ENCODE results near the gene ELOVL2. TPM values are rescaled to one million over a fixed set of nuclear protein-coding genes. Genes with fewer than 3 reads are reported as not detected.
A peak's percentile ranks its signal among the peaks of the same experiment; 100 is the strongest.
"Not testable (repeated sequence)": the region's sequence is repeated elsewhere in the genome, so short reads cannot be mapped to it uniquely, and the experiment has no call there.

ELOVL2 gene, protein sequence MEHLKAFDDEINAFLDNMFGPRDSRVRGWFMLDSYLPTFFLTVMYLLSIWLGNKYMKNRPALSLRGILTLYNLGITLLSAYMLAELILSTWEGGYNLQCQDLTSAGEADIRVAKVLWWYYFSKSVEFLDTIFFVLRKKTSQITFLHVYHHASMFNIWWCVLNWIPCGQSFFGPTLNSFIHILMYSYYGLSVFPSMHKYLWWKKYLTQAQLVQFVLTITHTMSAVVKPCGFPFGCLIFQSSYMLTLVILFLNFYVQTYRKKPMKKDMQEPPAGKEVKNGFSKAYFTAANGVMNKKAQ
- 1 to 10 TPM in 1 of 5 donors, not detected in 4; 1.8 TPM for total RNA-seq
- polyA plus RNA-seq, result under 1 TPM in 1 of 3 donors, not detected in 2; 0.23 TPM
- long read RNA-seq, donor 1, partial matches to known transcripts, result 0 of 2 reads
- long read RNA-seq, donor 1, other reads (novel, unspliced or antisense), result 0 of 2 reads
- long read RNA-seq, donor 2, transcript ELOVL2-201 (8 exons, 3,997 nt), result major isoform, 5 of 5 reads
- long read RNA-seq, donor 2, partial matches to known transcripts, result 0 of 5 reads
- long read RNA-seq, donor 2, other reads (novel, unspliced or antisense), result 0 of 5 reads
- long read RNA-seq, donor 3, result 0 reads
- long read RNA-seq, donor 4, result 0 reads
- long read RNA-seq, donor 5, result 0 reads
- long read RNA-seq, donor 6, partial matches to known transcripts, result 0 of 4 reads
- long read RNA-seq, donor 6, other reads (novel, unspliced or antisense), result 0 of 4 reads
- long read RNA-seq, donor 7, result 0 reads
- long read RNA-seq, donor 8, partial matches to known transcripts, result 0 of 1 reads
- long read RNA-seq, donor 8, other reads (novel, unspliced or antisense), result 0 of 1 reads
- long read RNA-seq, donor 9, partial matches to known transcripts, result 0 of 1 reads
- long read RNA-seq, donor 9, other reads (novel, unspliced or antisense), result 0 of 1 reads
- long read RNA-seq, donor 10, result 0 reads

DNA sequence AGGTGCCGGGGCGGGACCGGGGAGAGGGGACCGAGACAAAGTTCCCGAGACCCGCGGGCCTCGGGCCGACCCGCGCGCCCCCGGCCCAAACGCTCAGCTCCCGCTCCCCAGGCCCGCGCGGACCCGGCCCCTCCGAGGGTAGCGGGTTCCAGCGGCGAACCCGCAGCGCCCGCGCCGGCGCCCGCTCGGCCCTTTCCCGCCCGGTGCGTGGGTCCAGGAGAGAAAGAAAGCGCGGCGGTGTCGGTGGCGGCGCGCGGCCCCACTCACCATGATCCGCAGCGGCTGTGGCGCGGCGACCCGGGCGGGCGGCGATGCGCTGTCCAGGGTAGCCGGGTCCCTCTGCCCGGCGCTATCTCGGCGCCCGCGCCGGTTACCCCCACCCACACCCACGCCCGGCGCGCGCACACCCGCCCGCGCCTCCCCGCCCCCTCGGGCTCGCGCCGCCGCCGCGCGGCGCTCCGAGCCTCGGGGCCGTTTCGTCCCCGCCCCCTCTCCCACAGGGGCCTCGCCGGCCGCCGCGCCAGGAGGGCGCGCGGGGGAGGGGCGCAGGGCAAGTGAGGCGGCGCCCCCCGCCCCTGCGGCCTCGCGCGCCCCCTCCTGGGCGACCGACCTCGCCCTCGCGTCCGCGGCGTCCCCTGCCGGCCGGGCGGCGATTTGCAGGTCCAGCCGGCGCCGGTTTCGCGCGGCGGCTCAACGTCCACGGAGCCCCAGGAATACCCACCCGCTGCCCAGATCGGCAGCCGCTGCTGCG, at the start of gene ELOVL2:
Gene ELOVL2, minus strand, starts transcription at position 345 of the 751 bp plus-strand sequence. Its CDS starts 75 bp downstream, at position 270.
- Histone ChIP-seq H3K27ac (no peak within 1 kb of the TSS), H3K27me3 (peaks cover 13 to 87% (median 47%) of the 10 kb centered on the region in 3 donors), H3K4me1 (peaks cover 8 to 15% (median 13%) of the 10 kb centered on the region in 4 donors), H3K36me3 (no peaks in the 10 kb centered on the region), H3K9me3 (peaks cover 0 to 4% (median 0%) of the 10 kb centered on the region in 4 donors), H3K4me3 (peak within 1 kb of the TSS; percentile 51 to 88 (median 62))
- intact Hi-C loops (cut with DNase I; ENCODE audit: low total_unique reads), result no loop called here
- WGBS, 5 donors, result 2 to 6% (median 5%) methylated on average over 45 to 124 of the region's 124 CpGs; no CpG with 5 or more reads in 1 of the 5 donors
- no peak for TF ChIP-seq POLR2A (IDR thresholded peaks at IDR 0.05)
- TF ChIP-seq POLR2AphosphoS5 (IDR thresholded peaks at IDR 0.05), result no peak
- no peak for TF ChIP-seq EP300 (IDR thresholded peaks at IDR 0.05)
- TF ChIP-seq, protein P1, sequence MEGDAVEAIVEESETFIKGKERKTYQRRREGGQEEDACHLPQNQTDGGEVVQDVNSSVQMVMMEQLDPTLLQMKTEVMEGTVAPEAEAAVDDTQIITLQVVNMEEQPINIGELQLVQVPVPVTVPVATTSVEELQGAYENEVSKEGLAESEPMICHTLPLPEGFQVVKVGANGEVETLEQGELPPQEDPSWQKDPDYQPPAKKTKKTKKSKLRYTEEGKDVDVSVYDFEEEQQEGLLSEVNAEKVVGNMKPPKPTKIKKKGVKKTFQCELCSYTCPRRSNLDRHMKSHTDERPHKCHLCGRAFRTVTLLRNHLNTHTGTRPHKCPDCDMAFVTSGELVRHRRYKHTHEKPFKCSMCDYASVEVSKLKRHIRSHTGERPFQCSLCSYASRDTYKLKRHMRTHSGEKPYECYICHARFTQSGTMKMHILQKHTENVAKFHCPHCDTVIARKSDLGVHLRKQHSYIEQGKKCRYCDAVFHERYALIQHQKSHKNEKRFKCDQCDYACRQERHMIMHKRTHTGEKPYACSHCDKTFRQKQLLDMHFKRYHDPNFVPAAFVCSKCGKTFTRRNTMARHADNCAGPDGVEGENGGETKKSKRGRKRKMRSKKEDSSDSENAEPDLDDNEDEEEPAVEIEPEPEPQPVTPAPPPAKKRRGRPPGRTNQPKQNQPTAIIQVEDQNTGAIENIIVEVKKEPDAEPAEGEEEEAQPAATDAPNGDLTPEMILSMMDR (IDR thresholded peaks at IDR 0.05), result peak in 2 of 7 experiments; percentile 21 to 27
- peak in 1 of 2 donors; percentile 82 for DNase-seq

DNA sequence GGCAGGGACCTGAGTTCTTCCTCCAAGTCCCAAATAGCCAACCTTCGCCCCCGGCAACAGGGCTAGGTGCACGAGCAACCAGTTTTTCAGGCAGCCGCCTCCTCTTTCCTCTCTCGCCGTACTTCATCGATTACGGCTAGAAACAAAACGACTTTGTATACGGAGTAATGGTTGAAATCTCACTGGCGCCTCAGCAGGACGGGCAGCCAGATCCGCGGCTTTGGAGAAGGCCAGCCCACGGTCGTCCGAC, 49.2 kb upstream of the ELOVL2 start:
- intact Hi-C loops (cut with DNase I; ENCODE audit: low total_unique reads), result no loop called here
- H3K9me3 ChIP-seq, result no peaks in the 10 kb centered on the region
- DNase-seq, result no peak
- peak overlapping the region; percentile 77 to 99 (median 93) for H3K4me3 ChIP-seq
- TF ChIP-seq EP300 (IDR thresholded peaks at IDR 0.05) (no peak), POLR2A (IDR thresholded peaks at IDR 0.05) (no peak), POLR2AphosphoS5 (IDR thresholded peaks at IDR 0.05) (no peak)
- TF ChIP-seq, protein P1 (IDR thresholded peaks at IDR 0.05), result no peak
- no peaks in the 10 kb centered on the region for H3K36me3 ChIP-seq
- peak overlapping the region; percentile 97 to 99 (median 99) for H3K27ac ChIP-seq
- WGBS, 5 donors, result 0 to 1% (median 0%) methylated on average over 17 of the region's 17 CpGs
- peaks cover 7 to 28% (median 22%) of the 10 kb centered on the region in 4 donors for H3K4me1 ChIP-seq
- H3K27me3 ChIP-seq, result no peaks in the 10 kb centered on the region

DNA sequence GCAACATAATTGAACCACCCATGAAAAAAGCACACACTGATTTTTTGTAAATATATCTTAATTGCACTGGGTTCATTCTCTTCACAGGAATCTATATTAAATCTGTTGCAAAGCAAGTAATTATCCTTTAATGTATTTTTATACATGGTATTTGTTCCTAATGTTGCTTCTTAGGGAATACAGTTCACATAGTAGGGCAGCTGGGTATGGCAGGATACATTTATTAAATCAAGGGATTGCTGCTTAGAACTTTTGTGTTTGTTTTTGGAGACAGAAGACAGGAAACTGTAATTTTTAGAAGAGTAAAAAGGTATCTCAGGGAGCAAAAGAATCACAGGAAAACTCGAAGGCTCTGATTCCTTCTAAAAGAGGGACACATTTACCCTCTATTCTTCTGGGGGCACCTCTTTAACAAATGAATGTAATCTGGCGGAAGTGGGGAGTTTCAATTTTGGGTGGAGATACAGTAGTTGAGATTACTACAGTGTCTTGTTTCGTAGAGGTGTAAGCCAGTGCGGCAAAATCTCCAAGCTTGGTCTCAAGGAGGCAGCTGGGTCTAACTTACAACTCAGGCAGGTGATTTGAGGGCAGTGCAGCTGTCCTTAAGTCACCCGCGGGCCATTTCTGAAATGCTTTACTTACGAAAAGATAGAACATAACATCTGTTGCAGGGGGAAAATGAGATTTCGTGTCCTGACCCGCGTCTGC, 48.7 kb upstream of the ELOVL2 start:
- peak overlapping the region; percentile 77 to 99 (median 93) for H3K4me3 ChIP-seq
- H3K9me3 ChIP-seq, result no peaks in the 10 kb centered on the region
- peak overlapping the region; percentile 97 to 99 (median 99) for H3K27ac ChIP-seq
- intact Hi-C loops (cut with DNase I; ENCODE audit: low total_unique reads), result no loop called here
- H3K4me1 ChIP-seq, result peaks cover 7 to 28% (median 22%) of the 10 kb centered on the region in 4 donors
- peak in 1 of 2 donors; percentile 79 for DNase-seq
- H3K27me3 ChIP-seq, result no peaks in the 10 kb centered on the region
- H3K36me3 ChIP-seq, result no peaks in the 10 kb centered on the region
- TF ChIP-seq POLR2A (IDR thresholded peaks at IDR 0.05) (no peak), EP300 (IDR thresholded peaks at IDR 0.05) (no peak), POLR2AphosphoS5 (IDR thresholded peaks at IDR 0.05) (no peak)
- TF ChIP-seq, protein P1 (IDR thresholded peaks at IDR 0.05), result no peak
- WGBS, 5 donors, result 1 to 4% (median 2%) methylated on average over 10 of the region's 10 CpGs

DNA sequence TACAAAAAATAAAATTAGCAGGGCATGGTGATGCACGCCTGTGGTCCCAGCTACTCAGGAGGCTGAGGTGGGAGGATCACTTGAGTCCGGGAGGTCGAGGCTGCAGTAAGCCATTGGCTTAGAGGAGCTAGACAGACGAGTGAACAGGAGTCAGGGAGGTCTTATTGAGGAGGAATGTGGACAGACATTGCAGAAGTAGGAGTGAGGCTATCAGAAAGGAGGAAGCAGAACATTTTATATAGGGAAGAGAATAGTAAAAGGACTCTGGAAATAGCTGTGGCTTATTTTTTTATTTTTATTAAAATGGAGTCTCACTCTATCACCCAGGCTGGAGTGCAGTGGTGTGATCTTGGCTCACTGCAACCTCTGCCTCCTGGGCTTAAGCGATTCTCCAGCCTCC, 47.0 kb upstream of the ELOVL2 start:
- intact Hi-C loops (cut with DNase I; ENCODE audit: low total_unique reads), result not testable (repeated sequence)

More for the DNA sequence above, 47.0 kb upstream of the ELOVL2 start:
- not testable (repeated sequence) for H3K27me3 ChIP-seq, H3K4me3 ChIP-seq, H3K9me3 ChIP-seq, H3K27ac ChIP-seq, H3K36me3 ChIP-seq, DNase-seq
- peaks cover 7 to 24% (median 20%) of the 10 kb centered on the region in 4 donors for H3K4me1 ChIP-seq
- 88 to 95% (median 93%) methylated on average over 5 of the region's 5 CpGs for WGBS, 5 donors

Data from stomach (tissue), 19 donors.